UCSD-AML1 (cell line): ENCODE measurements around the gene XIRP2.

Experiments used
- DNase-seq: peaks from one replicate; lab custom pipeline; 2025; ENCODE audit not compliant: unreplicated experiment; lab: John Stamatoyannopoulos, UW

XIRP2 gene, protein sequence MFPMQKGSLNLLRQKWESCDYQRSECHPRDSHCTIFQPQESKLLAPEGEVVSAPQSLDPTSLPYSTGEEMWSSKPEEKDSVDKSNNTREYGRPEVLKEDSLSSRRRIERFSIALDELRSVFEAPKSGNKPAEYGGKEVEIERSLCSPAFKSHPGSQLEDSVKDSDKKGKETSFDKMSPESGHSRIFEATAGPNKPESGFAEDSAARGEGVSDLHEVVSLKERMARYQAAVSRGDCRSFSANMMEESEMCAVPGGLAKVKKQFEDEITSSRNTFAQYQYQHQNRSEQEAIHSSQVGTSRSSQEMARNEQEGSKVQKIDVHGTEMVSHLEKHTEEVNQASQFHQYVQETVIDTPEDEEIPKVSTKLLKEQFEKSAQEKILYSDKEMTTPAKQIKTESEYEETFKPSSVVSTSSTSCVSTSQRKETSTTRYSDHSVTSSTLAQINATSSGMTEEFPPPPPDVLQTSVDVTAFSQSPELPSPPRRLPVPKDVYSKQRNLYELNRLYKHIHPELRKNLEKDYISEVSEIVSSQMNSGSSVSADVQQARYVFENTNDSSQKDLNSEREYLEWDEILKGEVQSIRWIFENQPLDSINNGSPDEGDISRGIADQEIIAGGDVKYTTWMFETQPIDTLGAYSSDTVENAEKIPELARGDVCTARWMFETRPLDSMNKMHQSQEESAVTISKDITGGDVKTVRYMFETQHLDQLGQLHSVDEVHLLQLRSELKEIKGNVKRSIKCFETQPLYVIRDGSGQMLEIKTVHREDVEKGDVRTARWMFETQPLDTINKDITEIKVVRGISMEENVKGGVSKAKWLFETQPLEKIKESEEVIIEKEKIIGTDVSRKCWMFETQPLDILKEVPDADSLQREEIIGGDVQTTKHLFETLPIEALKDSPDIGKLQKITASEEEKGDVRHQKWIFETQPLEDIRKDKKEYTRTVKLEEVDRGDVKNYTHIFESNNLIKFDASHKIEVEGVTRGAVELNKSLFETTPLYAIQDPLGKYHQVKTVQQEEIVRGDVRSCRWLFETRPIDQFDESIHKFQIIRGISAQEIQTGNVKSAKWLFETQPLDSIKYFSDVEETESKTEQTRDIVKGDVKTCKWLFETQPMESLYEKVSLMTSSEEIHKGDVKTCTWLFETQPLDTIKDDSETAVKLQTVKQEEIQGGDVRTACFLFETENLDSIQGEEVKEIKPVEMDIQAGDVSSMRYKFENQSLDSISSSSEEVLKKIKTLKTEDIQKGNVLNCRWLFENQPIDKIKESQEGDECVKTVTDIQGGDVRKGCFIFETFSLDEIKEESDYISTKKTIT (N-terminal part only)

DNA sequence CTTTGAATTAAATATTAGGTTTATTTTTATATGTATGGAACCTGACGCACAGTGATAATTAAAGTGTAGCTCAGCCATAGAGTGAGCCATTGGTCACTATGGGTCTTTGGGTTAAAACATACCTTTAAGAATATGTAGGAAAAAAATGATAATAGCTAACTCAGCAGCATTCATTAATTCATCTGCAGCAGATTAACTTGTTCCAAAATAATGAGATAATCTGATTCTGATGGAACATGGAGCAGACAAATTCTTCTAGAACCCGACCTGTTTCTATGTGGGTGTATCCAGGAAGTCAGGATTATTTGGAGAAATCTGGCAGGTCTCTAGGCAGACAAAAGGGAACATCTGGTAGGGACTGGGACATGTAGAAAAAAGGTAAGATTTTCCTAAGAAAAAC lies at the start of gene XIRP2:
XIRP2 (plus strand) TSS at position 301 of the 400 bp plus-strand sequence. CDS start 15,003 bp downstream, outside the sequence.
- DNase-seq = no peak

DNA sequence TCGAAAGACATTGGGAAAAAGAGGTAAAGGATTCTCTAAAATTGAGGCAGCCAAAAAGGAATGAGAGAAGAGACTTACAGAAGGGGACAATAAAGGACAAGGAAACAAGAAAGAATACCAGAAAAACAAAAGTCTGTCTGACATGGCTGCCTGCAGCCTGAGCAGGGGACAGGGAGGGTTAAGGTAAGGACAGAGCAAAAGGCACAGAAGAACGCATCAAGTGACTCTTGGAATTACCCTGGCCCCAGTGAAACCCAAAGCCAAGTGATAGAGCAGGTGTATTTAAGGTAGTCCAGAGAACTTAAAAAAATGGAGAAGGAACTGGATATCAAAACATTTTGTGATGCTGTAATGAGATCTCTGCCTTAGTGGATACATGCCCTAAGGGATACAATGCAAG lies 47.1 kb upstream of the XIRP2 start:
- no peak for DNase-seq

DNA sequence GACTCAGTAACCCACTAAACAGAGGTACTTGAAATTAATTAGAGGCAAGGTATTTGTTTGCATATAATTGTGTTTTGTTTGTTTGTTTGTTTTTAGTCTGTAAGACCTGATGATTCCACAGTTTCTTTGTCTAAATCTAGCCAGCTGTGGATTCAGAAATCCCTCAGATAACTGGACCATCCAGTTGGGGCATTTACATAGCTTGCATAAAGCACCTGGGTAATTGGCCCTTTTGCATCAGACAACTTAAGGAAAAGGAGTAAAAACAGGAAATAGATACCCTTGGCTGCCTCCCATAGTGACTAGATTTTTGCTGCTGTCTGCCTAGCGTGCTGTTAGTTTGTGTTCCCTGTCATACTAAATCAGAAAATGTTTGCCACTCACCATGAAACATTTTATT lies 46.6 kb upstream of the XIRP2 start:
- no peak for DNase-seq

DNA sequence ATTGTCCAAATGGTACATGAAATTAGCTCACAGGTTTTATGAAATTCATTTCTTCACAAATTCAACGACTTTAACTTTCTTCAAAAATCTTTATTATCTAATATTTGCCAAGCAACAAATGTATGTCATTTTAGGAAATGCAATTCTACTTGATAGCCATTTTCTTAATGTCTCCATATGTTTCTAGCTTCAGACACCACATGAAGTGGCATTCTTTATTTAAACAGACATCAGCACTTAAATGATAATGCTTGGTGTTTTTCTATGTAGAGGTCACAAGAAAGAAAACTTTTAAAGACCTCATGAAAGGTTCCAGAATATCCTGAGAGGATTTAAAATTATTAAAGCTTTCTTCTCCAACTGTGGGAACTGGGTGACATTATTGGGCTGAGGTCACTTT lies 44.2 kb upstream of the XIRP2 start:
- DNase-seq = no peak

DNA sequence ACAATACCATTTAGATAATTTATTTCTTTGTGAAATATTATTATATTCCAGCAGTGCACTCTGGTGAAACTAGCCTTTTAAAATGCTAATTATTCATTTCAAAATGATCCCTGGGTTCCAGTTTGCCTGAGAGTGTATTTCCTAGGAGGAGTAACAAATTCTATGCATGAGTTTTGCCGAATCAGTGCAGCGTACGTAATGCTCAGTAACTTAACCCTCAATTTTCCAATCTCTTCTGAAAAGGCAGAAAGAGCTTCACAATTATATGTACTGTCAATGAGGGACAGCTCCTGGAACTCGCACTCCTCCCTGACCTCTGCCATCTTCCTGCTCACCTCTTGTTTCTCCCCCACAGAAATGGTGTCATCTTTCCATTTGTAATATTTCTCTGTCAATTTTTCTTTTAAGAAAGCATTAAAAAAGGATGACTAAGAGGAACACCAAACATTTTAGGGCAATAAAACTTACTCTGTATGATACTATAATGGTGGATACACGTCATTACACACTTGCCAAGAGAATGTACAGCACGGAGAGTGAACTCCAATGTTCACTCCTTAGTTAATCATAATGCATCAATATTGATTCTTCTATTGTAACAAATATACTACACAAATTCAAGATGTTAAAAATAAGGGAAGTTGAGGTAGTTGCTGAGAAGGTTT lies 25.7 kb upstream of the XIRP2 start:
- no peak for DNase-seq

DNA sequence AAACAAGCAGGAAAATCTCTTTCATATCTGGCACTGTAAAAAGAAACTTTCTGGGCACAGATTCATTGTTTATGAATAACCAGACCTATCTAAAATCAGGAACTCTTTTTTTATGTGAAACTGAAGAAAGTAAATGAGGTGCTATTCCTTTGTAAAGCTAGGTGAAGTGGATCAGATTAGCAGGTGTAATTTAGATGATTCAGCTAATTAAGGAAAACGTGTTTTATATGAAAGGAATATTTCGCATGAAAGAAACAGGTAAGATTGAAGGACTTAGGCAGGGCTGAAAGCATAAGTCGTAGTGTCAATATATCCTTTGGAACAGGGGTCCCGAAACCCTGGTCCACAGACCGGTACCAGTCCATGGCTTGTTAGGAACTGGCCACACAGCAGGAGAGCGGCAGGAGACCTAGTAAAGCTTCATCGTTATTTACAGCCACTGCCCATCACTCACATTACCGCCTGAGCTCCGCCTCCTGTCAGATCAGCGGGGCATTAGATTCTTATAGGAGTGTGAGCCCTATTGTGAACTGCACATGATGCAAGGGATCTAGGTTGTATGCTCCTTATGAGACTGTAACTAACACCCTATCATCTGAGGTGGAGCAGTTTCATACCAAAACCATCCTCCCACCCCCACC lies 20.3 kb upstream of the XIRP2 start:
- no peak for DNase-seq

DNA sequence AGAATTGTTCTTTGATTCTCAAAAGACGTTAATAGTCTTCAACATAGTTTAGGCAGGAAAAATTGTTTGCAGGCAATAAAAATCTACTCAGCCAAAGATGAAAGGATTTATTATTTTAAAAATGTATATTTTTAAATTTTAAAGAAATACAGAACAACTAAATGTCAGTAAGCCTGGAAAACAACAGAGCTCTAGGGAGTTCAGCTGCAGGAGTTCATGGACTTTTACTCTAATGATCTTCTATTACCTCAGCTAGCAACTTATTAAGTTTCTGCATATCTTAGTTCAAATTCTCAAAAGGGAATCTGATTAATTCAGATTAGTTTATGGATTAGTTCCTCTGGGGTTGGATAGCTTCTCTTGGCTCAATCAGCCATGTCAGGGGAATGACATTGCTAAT lies 17.9 kb upstream of the XIRP2 start:
- DNase-seq = no peak

DNA sequence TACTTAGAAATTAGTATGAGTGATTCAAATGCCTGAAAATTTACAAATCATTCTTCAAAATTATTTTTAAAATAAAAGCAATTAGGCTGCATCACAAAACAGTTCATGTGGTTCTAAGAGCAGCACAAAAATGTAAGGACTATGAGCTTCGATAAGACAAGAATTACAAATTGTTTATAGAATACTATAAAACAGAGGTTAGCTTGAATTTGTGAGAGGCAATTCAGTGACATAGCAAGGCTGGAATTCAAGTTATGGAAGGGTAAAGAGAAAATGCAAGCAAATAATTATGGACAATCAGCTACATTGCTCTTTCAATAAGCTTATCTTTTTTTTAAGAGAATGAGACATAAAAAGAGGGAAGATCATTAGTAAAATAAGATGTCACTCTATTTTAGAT lies 7.1 kb upstream of the XIRP2 start:
- no peak for DNase-seq

DNA sequence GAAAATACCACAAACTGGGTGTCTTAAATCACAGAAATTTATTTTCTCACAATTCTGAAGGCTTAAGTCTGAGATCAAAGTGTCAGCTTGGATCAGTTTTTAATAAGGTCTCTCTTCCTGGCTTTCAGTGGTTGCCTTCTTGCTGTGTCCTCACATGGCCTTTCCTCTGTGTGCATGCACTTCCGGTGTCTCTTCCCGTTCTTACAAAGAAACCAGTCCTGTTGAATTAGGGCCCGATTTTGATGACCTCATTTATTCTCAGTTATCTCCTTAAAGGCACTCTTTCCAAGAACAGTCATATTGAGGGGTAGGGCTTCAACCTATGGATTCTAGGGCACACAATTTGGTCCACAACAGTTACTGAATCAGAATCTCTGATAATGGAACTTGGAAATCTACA lies 5.4 kb upstream of the XIRP2 start:
- no peak for DNase-seq

DNA sequence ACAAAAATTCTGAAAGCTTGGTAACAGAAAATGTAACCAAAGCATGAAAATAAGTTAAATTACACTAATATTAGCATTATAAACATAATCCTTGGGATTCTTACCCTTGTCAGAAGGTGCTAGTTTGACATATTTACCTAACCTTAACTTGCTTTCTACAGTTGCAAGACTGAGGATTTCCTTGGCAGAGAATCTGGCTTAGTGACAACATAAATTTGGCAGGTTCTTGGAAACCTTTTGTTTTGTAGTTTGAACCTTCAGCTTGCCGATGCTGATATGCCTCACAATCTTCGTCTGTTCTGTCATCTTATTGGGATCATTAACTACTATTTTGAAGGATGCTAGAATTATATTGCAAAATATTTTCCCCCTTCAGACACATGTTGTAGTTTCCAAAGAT lies 3.4 kb downstream of the XIRP2 start:
- DNase-seq = no peak

GRCh38 chr2:166892397-166892796 lies 4.1 kb downstream of the XIRP2 start:
- no peak for DNase-seq

- no peak for DNase-seq
Measured at GRCh38 chr2:166895243-166895642, 7.0 kb downstream of the XIRP2 start.

GRCh38 chr2:166897666-166898065 lies 9.4 kb downstream of the XIRP2 start:
- no peak for DNase-seq

GRCh38 chr2:166899676-166900075 lies 11.4 kb downstream of the XIRP2 start:
- DNase-seq = no peak

DNA sequence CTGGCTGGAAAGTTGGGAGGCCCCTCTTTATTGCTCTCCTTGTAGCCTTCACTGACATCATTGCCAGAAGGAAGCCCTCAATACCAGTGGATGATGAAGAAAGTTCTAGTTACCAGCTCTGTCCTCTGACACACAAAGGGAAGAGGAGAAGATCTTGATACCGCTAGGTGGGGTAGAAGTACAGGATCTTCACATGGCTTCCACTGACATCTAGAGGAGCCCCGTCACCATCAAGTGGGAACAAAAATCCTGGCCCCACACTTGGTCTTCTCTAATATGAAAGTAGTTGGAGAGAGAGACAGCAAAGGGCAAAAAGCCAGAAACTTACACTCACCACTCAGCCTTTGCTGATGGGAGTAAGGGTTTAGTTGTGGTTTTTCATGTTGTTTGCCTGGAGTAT lies 12.4 kb downstream of the XIRP2 start:
- DNase-seq = no peak

DNA sequence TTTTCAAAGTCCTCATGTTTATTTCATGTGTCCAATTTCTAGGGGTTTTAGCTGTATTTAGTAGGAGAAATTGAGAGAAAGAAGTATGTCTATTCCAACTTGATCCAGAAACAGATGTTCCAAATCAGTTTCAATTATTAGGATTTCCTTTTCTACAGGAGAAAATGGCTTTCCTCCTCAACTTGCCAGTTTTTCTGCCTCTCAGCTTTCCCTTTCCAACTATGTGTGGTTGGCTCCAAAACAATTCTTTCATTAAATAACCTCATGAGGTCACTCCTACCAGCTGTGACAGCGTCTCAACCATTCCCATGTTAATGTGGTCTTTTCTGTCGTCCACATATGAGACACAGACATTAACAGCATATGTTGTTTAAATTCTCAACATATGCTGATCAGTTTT lies 13.1 kb downstream of the XIRP2 start:
- no peak for DNase-seq

GRCh38 chr2:166916987-166917386 lies 28.7 kb downstream of the XIRP2 start:
- no peak for DNase-seq

DNA sequence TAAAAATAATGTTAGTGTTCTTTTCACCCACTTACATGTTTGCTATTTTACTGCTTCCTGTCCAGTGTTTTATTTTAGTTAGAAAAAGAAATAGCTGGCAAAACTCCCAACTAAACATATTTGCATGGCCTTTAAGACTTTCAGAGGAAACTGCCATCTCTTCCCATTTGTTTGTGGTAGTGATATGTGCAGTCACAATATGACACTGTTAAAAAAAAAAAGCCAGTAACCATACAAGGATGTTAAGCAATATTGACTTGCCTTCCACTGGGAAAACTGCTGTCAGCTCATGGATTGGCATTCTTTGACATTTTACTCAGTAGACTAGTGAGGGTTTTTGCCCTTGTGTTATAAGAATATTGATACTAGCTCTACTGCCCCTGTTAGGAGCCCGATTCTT lies 29.1 kb downstream of the XIRP2 start:
- DNase-seq = no peak

GRCh38 chr2:166921261-166921896 lies 33.1 kb downstream of the XIRP2 start:
- no peak for DNase-seq

DNA sequence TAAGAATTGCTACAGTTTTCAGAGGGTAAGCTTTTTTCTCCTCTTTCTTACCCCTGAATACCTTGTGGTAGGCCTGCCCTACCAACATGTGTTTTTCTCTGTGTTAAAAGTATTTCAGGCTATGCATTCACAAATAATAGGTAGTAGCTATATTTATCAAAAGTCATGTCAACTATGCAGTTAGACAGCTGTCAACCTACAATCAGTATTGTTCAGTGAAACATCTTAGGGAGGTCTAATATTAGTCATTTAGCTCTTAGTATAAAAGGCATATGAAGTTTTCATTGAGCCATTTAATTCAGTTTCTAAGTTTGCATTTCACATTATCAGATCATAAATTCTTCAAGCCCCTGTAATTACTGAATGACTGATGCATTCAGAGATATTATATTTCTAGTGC lies 36.7 kb downstream of the XIRP2 start:
- DNase-seq = no peak
